ENCODE data around the gene CMIP.
"Not testable (repeated sequence)": the region's sequence is repeated elsewhere in the genome, so short reads cannot be mapped to it uniquely, and the experiment has no call there.

The CMIP gene

GRCh38 chr16:81521141-81521626 lies 76.6 kb downstream of the CMIP start:
- no peak overlapping the region for H3K27ac ChIP-seq
- DNase-seq, result no peak

GRCh38 chr16:81522108-81522701 lies 77.6 kb downstream of the CMIP start:
- in situ Hi-C loops (cut with HindIII; ENCODE audit: low pct_ligation_motif_present, low sequenced_read_pairs), result no loop called here
- no peaks in the 10 kb centered on the region for H3K36me3 ChIP-seq (replicated peaks)
- TF ChIP-seq CTCF (IDR thresholded peaks at IDR 0.05; ENCODE audit: low read depth, low read length, missing control alignments), result no peak
- no peaks in the 10 kb centered on the region for H3K27me3 ChIP-seq (replicated peaks)
- H3K4me3 ChIP-seq (ENCODE audit: low read depth, low read length), result no peak overlapping the region
- DNase-seq, result no peak
- H3K27ac ChIP-seq, result no peak overlapping the region

More at GRCh38 chr16:81521141-81521626, 76.6 kb downstream of the CMIP start:
- Histone ChIP-seq H3K27me3 (replicated peaks) (no peaks in the 10 kb centered on the region), H3K4me3 (ENCODE audit: low read depth, low read length) (no peak overlapping the region), H3K36me3 (replicated peaks) (no peaks in the 10 kb centered on the region)
- no peak for TF ChIP-seq CTCF (IDR thresholded peaks at IDR 0.05; ENCODE audit: low read depth, low read length, missing control alignments)
- in situ Hi-C loops (cut with HindIII; ENCODE audit: low pct_ligation_motif_present, low sequenced_read_pairs), result no loop called here

GRCh38 chr16:81522851-81523250 lies 78.2 kb downstream of the CMIP start:
- H3K36me3 ChIP-seq (replicated peaks); H3K27ac ChIP-seq; H3K4me3 ChIP-seq (ENCODE audit: low read depth, low read length); H3K27me3 ChIP-seq (replicated peaks); DNase-seq; in situ Hi-C loops (cut with HindIII; ENCODE audit: low pct_ligation_motif_present, low sequenced_read_pairs): not testable (repeated sequence)

- in situ Hi-C loops (cut with HindIII; ENCODE audit: low pct_ligation_motif_present, low sequenced_read_pairs), result no loop called here
- no peak overlapping the region for H3K27ac ChIP-seq
- no peaks in the 10 kb centered on the region for H3K36me3 ChIP-seq (replicated peaks)
- H3K27me3 ChIP-seq (replicated peaks), result no peaks in the 10 kb centered on the region
- no peak for TF ChIP-seq CTCF (IDR thresholded peaks at IDR 0.05; ENCODE audit: low read depth, low read length, missing control alignments)
- DNase-seq, result peak; percentile 72
- H3K4me3 ChIP-seq (ENCODE audit: low read depth, low read length), result no peak overlapping the region
Measured at GRCh38 chr16:81523387-81524115, 78.9 kb downstream of the CMIP start.

DNA sequence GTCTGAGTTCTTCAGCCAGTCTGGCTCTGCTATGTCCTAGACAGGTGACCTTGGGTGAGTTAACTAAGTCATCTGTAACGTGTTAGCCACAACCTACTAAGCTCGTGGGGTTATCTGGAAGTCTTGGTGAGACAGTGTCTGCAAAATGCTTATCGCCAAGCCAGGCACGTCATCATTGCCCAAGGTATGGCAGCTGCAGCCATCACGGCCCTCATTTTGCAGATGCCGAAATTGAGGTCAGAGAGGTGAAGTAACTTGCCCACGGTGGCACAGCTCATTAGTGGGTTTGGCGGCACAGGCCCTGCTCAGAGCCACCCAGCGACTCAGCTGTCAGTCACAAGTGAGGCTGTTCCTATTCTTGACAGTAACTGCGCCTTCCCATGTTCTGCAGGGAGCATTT lies 79.8 kb downstream of the CMIP start:
- Histone ChIP-seq H3K27ac (no peak overlapping the region), H3K27me3 (replicated peaks) (no peaks in the 10 kb centered on the region), H3K36me3 (replicated peaks) (no peaks in the 10 kb centered on the region), H3K4me3 (ENCODE audit: low read depth, low read length) (no peak overlapping the region)
- no peak for DNase-seq
- no peak for TF ChIP-seq CTCF (IDR thresholded peaks at IDR 0.05; ENCODE audit: low read depth, low read length, missing control alignments)
- in situ Hi-C loops (cut with HindIII; ENCODE audit: low pct_ligation_motif_present, low sequenced_read_pairs), result no loop called here

DNA sequence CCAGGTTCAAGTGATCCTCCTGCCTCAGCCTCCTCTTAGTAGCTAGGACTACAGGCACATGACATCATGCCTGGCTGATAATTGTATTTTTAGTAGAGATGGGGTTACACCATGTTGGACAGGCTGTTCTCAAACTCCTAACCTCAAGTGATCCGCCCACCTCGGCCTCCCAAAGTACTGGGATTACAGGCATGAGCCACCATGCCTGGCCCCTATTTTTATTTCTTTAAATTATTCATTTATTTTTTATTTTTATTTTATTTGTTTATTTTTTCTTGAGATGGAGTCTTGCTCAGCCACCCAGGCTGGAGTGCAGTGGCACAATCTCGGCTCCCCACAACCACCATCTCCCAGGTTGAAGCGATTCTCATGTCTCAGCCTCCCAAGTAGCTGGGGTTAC lies 80.3 kb downstream of the CMIP start:
- H3K36me3 ChIP-seq (replicated peaks); H3K4me3 ChIP-seq (ENCODE audit: low read depth, low read length); in situ Hi-C loops (cut with HindIII; ENCODE audit: low pct_ligation_motif_present, low sequenced_read_pairs); H3K27ac ChIP-seq; DNase-seq; H3K27me3 ChIP-seq (replicated peaks): not testable (repeated sequence)
